ENCODE results near the gene C4B. TPM values are rescaled to one million over a fixed set of nuclear protein-coding genes. Genes with fewer than 3 reads are reported as not detected.
"Not testable (repeated sequence)": the region's sequence is repeated elsewhere in the genome, so short reads cannot be mapped to it uniquely, and the experiment has no call there.

The C4B gene
- total RNA-seq, 1 donor from 2014 or later = 10.4 TPM

DNA sequence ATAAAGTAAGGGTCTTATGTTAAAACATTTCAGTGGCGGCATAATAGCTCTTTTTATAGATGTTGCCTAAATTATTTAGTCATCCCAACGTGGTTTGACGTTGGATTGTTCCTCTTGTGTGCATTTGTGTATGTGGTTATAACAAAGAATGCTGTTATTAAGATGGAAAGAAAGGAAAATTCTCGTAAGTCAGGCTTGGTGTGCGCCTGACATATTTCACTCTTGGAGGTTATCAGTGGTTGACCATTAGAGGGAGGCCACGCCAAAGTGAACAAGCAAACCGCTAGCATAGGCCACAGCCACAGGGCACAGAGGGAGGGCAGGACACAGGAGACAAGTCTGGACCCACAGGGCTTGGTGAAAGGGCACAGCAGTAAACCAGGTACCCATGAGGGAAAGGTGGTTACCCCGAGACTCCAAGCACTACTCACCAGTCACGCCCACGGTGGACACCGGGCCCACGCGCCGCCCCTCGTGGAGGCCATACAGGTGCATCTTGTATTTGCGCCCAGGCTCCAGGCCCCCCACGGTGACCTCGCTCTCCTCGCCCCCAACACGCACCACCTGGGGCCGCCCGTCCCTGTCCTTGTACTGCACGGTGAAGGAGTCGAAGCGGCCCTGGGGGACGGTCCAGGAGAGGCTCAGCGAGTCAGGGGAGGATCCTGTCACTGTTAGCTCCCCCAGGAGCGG is 46.5 kb downstream of the C4B start:
- H3K4me3 Mint-ChIP-seq = no peak overlapping the region
- no peak for TF ChIP-seq CTCF (IDR thresholded peaks at IDR 0.05; ENCODE audit: unreplicated experiment)
- no peaks in the 10 kb centered on the region for H3K9me3 Mint-ChIP-seq
- DNase-seq (ENCODE audit: low spot score in 2 of 2, unreplicated experiment in 2 of 2) = no peak
- H3K27me3 Mint-ChIP-seq (ENCODE audit: low read depth) = no peaks in the 10 kb centered on the region
- no peak overlapping the region for H3K27ac Mint-ChIP-seq
- no peaks in the 10 kb centered on the region for H3K36me3 Mint-ChIP-seq
- no peaks in the 10 kb centered on the region for H3K4me1 Mint-ChIP-seq

DNA sequence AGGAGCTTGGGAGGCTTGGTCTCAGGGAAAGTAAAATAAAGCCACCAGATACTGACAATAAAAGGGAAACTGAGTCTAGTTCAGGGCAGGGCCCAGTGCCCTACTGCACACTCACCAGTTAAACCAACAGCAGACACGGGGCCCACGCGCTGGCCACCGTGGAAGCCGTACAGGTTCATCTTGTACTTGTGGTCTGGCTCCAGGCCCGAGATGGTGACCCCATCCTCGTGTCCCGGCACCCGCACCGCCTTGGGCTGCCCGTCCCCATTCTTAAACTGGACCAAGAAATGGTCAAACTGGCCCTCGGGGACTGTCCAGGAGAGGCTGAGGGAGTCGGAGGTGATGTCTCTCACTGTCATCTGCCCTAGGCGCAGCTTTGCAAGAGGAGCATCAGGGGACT is 50.1 kb downstream of the C4B start:
- Mint-ChIP-seq H3K4me3 (no peak overlapping the region), H3K9me3 (no peaks in the 10 kb centered on the region), H3K27ac (no peak overlapping the region), H3K27me3 (ENCODE audit: low read depth) (no peaks in the 10 kb centered on the region), H3K4me1 (no peaks in the 10 kb centered on the region), H3K36me3 (no peaks in the 10 kb centered on the region)
- no peak for TF ChIP-seq CTCF (IDR thresholded peaks at IDR 0.05; ENCODE audit: unreplicated experiment)
- no peak for DNase-seq (ENCODE audit: low spot score in 2 of 2, unreplicated experiment in 2 of 2)

- H3K36me3 Mint-ChIP-seq; H3K27ac Mint-ChIP-seq; H3K27me3 Mint-ChIP-seq (ENCODE audit: low read depth); H3K4me1 Mint-ChIP-seq; H3K9me3 Mint-ChIP-seq; H3K4me3 Mint-ChIP-seq; DNase-seq (ENCODE audit: low spot score in 2 of 2, unreplicated experiment in 2 of 2): not testable (repeated sequence)
Measured at GRCh38 chr6:32067521-32067920, 52.9 kb downstream of the C4B start.

GRCh38 chr6:32068315-32068714 is 53.7 kb downstream of the C4B start:
- not testable (repeated sequence) for H3K4me1 Mint-ChIP-seq; H3K4me3 Mint-ChIP-seq; H3K27ac Mint-ChIP-seq; H3K36me3 Mint-ChIP-seq; DNase-seq (ENCODE audit: low spot score in 2 of 2, unreplicated experiment in 2 of 2); H3K9me3 Mint-ChIP-seq; H3K27me3 Mint-ChIP-seq (ENCODE audit: low read depth)

DNA sequence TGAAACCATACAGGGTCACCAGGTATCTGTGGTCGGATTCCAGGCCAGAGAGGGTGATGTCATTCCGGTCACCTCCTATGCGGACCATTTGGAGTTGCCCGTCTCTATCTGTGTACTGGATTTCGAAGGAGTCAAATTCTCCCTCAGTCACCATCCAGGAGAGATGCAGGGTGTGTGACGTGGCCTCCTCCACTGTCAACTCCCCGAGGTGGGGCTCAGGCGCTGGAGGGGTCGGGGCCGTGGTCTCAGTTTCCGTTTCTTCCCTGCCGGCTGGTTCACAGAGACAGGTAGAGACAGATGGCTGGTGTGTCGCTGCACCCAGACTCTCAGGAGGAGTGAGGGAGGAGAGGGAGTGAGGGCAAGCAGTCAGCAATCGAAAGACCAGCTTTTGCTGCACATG is 54.3 kb downstream of the C4B start:
- no peak overlapping the region for H3K27ac Mint-ChIP-seq
- H3K36me3 Mint-ChIP-seq = no peaks in the 10 kb centered on the region
- H3K9me3 Mint-ChIP-seq = no peaks in the 10 kb centered on the region
- no peak for DNase-seq (ENCODE audit: low spot score in 2 of 2, unreplicated experiment in 2 of 2)
- no peak for TF ChIP-seq CTCF (IDR thresholded peaks at IDR 0.05; ENCODE audit: unreplicated experiment)
- H3K27me3 Mint-ChIP-seq (ENCODE audit: low read depth) = no peaks in the 10 kb centered on the region
- no peak overlapping the region for H3K4me3 Mint-ChIP-seq
- peaks cover 9% of the 10 kb centered on the region for H3K4me1 Mint-ChIP-seq

GRCh38 chr6:32069460-32069859 is 54.9 kb downstream of the C4B start:
- no peak overlapping the region for H3K27ac Mint-ChIP-seq
- no peak overlapping the region for H3K4me3 Mint-ChIP-seq
- no peak for DNase-seq (ENCODE audit: low spot score in 2 of 2, unreplicated experiment in 2 of 2)
- H3K36me3 Mint-ChIP-seq = no peaks in the 10 kb centered on the region
- H3K27me3 Mint-ChIP-seq (ENCODE audit: low read depth) = no peaks in the 10 kb centered on the region
- no peak for TF ChIP-seq CTCF (IDR thresholded peaks at IDR 0.05; ENCODE audit: unreplicated experiment)
- H3K4me1 Mint-ChIP-seq = peaks cover 9% of the 10 kb centered on the region
- no peaks in the 10 kb centered on the region for H3K9me3 Mint-ChIP-seq

Measured in mesothelial cell of epicardium (in vitro differentiated cells).